AG09309 (cell line): ENCODE results near the gene MSX1.

Source experiments
- DNase-seq: peaks from one replicate; pipeline ENCODE4 v3.0.0-alpha.2; 2010; ENCODE audit warnings: low read depth
- H3K4me3 ChIP-seq: 2 replicates; pipeline ENCODE4 v1.5.1; 2011; ENCODE audit warnings: mild to moderate bottlenecking, low read depth, low read length, moderate library complexity; ENCODE audit not compliant: control insufficient read depth
- TF ChIP-seq, protein P1 (sequence below): IDR thresholded peaks from 2 replicates; pipeline ENCODE4 v1.5.1; 2011; ENCODE audit warnings: mild to moderate bottlenecking, low read depth, low read length, inconsistent platforms; ENCODE audit not compliant: insufficient read depth, control insufficient read depth; ENCODE audit errors: missing control alignments

Gene MSX1

DNA sequence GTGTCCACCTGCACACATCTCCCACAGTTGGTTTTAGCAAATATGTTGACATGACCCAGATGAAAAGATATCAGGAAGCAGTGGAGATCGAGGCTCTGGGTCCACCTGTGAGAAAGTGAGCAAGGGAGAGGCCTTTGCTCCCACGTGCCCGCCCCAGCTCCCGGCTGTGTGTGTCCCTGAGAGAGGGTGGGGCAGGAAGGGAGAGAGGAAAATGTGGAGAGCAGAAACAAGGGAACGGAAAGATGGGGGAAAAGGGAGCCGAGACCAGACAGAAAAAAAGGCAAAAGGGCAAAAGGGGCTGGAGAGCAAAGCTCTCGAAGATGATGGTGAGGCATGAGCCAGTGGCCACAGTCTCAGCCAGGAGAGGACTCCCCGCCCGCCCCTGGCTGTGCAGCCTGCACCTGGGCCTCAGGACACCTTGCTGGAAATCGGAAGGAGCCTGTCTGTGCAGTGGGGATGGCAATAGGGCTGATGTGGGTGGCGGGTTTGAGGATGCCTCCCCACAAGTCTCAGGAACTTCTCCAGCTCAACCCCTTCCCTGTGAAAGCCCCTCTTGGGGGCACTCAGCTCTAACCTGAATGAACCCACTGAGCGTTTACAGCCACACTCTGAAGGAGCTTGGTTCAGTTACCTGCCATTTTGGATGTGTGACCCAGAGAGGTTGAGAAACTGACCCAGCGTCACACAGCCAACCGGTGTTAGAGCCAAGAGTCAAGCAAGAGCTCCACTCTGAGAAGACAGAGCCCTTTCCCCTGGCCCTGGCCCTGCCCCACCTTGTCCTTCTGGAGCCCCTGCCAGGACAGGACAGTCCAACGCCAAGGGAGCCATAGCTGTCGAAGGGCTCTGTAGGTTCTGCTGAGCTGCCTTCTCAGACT lies 20.3 kb upstream of the MSX1 start:
- TF ChIP-seq, protein P1, sequence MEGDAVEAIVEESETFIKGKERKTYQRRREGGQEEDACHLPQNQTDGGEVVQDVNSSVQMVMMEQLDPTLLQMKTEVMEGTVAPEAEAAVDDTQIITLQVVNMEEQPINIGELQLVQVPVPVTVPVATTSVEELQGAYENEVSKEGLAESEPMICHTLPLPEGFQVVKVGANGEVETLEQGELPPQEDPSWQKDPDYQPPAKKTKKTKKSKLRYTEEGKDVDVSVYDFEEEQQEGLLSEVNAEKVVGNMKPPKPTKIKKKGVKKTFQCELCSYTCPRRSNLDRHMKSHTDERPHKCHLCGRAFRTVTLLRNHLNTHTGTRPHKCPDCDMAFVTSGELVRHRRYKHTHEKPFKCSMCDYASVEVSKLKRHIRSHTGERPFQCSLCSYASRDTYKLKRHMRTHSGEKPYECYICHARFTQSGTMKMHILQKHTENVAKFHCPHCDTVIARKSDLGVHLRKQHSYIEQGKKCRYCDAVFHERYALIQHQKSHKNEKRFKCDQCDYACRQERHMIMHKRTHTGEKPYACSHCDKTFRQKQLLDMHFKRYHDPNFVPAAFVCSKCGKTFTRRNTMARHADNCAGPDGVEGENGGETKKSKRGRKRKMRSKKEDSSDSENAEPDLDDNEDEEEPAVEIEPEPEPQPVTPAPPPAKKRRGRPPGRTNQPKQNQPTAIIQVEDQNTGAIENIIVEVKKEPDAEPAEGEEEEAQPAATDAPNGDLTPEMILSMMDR: no peak
- H3K4me3 ChIP-seq: no peak overlapping the region
- no peak for DNase-seq

DNA sequence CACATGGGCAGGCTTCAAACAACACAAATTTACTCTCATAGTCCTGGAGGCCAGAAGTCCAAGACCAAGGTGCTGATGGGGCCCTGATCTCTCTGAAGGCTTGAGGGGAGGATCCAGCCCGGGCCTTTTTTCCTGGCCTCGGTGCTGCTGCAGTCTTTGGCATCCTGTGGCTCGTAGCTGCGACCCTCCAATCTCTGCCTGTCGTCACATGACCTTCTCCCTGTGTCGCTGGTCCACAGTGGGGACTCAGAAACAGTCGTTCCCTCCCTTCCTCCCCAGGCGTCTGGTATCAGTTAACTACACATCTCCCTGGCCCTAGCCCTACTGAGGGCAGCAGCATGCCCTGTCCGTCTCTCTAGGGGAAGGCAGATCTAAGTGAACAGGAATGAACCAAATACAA lies 19.1 kb upstream of the MSX1 start:
- TF ChIP-seq, protein P1: no peak
- no peak overlapping the region for H3K4me3 ChIP-seq
- DNase-seq: no peak

DNA sequence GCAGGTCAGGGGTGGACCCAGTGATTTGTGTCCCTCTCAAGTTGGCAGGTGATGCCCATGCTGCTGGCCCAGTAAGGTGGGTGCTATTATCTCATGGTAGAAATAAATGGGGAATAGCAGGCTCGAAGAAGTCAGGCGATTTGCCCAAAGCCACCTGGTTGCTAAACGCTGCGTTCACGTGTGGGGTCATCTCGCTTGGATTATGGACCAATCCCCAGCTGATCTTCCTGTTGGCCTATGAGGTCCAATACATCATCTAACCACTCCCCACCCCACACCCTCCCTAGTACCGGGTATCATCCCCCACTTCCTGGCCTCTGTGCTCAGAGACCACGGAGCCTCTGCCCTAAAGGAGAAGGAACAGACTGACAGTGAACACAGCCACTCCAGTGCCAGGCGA lies 18.3 kb upstream of the MSX1 start:
- no peak for DNase-seq
- TF ChIP-seq, protein P1: no peak
- H3K4me3 ChIP-seq: no peak overlapping the region

DNA sequence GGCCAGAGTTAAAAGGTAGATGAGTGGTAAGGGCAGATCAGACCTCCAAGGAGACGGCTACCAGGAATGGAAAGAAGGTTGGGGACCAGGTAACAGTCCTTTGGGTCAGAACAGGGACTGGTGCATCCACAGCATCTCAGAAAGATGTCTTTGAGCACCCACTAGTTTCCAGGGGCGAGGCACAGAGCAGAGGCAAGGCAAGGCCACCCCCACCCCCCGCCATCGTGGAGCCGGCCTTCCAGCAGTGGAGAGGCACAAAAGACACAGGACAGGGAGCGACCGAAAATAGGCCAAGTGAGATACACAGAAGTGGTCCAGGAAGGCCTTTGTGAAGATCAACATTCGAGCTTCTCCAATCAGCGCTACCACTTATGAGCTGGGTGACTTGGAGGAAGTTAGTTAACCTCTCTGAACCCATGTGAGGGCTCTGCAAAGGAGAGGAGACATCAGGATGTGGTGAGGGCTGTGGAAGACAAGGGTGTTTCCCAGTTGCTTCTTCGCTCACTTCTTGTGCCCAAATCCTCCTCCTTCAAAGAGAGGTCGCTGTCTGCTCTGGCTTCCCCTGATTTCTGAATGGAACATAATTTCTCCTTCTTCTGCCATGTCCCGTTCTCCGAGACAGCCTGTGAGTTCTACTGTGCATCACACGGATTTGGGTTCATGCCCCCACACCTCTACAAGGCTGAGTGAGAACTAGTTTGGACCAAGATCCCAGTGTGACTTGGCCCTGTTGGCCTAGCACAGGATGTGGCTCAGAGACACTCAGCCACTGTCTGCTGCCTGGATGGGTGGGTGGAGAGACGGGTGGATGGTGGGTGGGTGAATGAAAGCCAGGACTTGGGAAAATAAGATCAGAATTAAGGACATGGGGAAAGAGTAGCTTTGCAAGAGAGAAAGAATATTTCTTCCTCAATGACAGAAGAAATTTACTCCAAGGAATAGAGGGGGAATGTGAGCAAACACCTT lies 16.7 kb upstream of the MSX1 start:
- no peak for DNase-seq
- TF ChIP-seq, protein P1: no peak
- no peak overlapping the region for H3K4me3 ChIP-seq

DNA sequence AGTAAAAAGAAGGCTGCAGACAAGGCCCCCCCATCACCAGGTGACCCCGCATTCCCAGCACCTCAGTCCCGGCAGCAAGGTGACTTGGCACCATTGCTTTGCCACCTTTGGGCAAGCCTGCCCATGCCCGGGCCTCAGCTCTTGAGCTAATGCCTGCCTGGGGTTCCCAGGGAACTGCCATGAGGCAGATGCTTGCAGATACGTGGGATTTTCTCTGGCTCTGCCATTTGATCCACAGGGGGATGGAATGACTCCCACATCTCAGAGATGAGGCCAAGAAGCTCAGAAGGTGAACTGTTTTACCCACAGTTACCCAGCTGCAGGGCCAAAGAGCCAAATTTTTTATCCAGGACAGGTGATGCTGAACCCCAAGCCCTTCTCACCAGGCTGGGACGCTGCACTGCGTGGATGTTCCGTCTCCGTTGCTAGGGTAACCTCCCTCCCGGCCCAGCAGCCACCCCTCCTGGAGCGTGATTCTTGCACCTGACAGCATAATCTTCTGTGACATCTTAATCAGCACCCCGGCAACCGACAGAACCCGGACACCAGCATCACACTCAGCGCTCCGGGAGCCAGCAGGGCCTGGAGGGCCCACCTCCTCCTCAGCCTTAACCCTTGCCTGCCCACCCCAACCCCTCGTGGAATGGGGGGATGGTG lies 15.7 kb upstream of the MSX1 start:
- TF ChIP-seq, protein P1: no peak
- DNase-seq: no peak
- no peak overlapping the region for H3K4me3 ChIP-seq

DNA sequence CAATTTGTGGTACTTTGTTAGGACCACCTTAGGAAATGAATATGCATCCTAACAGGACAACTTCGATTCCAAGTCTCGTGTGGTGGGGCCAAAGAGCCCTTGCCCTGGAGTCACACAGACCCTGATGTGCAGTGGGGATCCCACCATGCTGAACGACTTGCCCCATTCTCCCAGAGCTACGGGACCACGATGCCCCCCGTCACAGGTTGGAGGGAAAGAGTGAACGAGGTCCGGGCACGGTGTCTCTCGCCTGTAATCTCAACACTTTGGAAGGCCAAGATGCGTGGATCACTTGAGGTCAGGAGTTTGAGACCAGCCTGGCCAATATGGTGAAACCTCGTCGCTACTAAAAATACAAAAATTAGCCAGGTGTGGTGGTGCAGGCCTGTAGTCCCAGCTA lies 14.4 kb upstream of the MSX1 start:
- H3K4me3 ChIP-seq: no peak overlapping the region
- DNase-seq: no peak
- TF ChIP-seq, protein P1: no peak
